Effector memory CD8-positive, alpha-beta T cell (primary cell): ENCODE measurements around the gene MYO7A.

Source experiments
- ATAC-seq: fragments of 150-1000 bp; cut with Tn5 transposase; replicated peaks from 2 replicates; pipeline ENCODE4 v1.10.0; 2021; ENCODE audit warnings: mild to moderate bottlenecking, moderate library complexity
- DNase-seq, 3 experiments: peaks; one replicate each; pipeline ENCODE4 v3.0.0; 2021
- H3K27ac Mint-ChIP-seq, 2 donors: one replicate each; pipeline ENCODE4 v1.8.0; 2022; ENCODE audit warnings: mild to moderate bottlenecking in 2 of 2, mixed read lengths in 2 of 2, moderate library complexity in 2 of 2
- H3K27me3 Mint-ChIP-seq, 2 donors: one replicate each; pipeline ENCODE4 v1.8.0; 2022; ENCODE audit warnings: mixed read lengths in 2 of 2
- H3K36me3 Mint-ChIP-seq: one replicate; pipeline ENCODE4 v1.8.0; 2022; ENCODE audit warnings: mild to moderate bottlenecking, moderate library complexity, mixed read lengths; ENCODE audit not compliant: insufficient read depth
- H3K4me1 Mint-ChIP-seq, 2 donors: one replicate each; pipeline ENCODE4 v1.8.0; 2022; ENCODE audit warnings: low read depth in 2 of 2, mixed read lengths in 2 of 2
- H3K4me3 Mint-ChIP-seq, 2 donors: one replicate each; pipeline ENCODE4 v1.8.0; 2022; ENCODE audit warnings: mild to moderate bottlenecking in 2 of 2, mixed read lengths in 2 of 2, moderate library complexity in 2 of 2
- H3K9me3 Mint-ChIP-seq, 2 donors: one replicate each; pipeline ENCODE4 v1.8.0; 2022; ENCODE audit warnings: mixed read lengths in 2 of 2

Gene MYO7A

GRCh38 chr11:77190331-77191075, 62.5 kb downstream of the MYO7A start:
- H3K4me3 Mint-ChIP-seq: no peak overlapping the region
- ATAC-seq (no peak), DNase-seq (no peak)
- no peaks in the 10 kb centered on the region for H3K27me3 Mint-ChIP-seq
- peaks cover 0 to 4% of the 10 kb centered on the region in 2 donors for H3K4me1 Mint-ChIP-seq
- H3K27ac Mint-ChIP-seq: no peak overlapping the region
- H3K9me3 Mint-ChIP-seq: no peaks in the 10 kb centered on the region
- H3K36me3 Mint-ChIP-seq: no peaks in the 10 kb centered on the region

- no peak for ATAC-seq
- Mint-ChIP-seq H3K4me1 (peaks cover 0 to 4% of the 10 kb centered on the region in 2 donors), H3K27ac (no peak overlapping the region), H3K27me3 (no peaks in the 10 kb centered on the region), H3K4me3 (no peak overlapping the region), H3K36me3 (no peaks in the 10 kb centered on the region), H3K9me3 (no peaks in the 10 kb centered on the region)
- no peak for DNase-seq
Measured at GRCh38 chr11:77191429-77191822, 63.4 kb downstream of the MYO7A start.

- DNase-seq: peak in 1 of 3 experiments; percentile 4
- no peak overlapping the region for H3K27ac Mint-ChIP-seq
- H3K4me1 Mint-ChIP-seq: peaks cover 0 to under 1% of the 10 kb centered on the region in 2 donors
- ATAC-seq: peak; percentile 39
- no peaks in the 10 kb centered on the region for H3K9me3 Mint-ChIP-seq
- no peaks in the 10 kb centered on the region for H3K36me3 Mint-ChIP-seq
- H3K4me3 Mint-ChIP-seq: no peak overlapping the region
- no peaks in the 10 kb centered on the region for H3K27me3 Mint-ChIP-seq
Measured at GRCh38 chr11:77191823-77192495, 63.9 kb downstream of the MYO7A start.

GRCh38 chr11:77193167-77193566, 65.1 kb downstream of the MYO7A start:
- DNase-seq (no peak), ATAC-seq (no peak)
- H3K36me3 Mint-ChIP-seq: no peaks in the 10 kb centered on the region
- H3K4me1 Mint-ChIP-seq: no peaks in the 10 kb centered on the region
- no peaks in the 10 kb centered on the region for H3K9me3 Mint-ChIP-seq
- H3K4me3 Mint-ChIP-seq: no peak overlapping the region
- H3K27me3 Mint-ChIP-seq: no peaks in the 10 kb centered on the region
- H3K27ac Mint-ChIP-seq: no peak overlapping the region

GRCh38 chr11:77193911-77194830, 66.1 kb downstream of the MYO7A start:
- H3K4me1 Mint-ChIP-seq: no peaks in the 10 kb centered on the region
- H3K27me3 Mint-ChIP-seq: peaks cover 0 to 8% of the 10 kb centered on the region in 2 donors
- ATAC-seq: no peak

GRCh38 chr11:77195071-77195755, 67.2 kb downstream of the MYO7A start:
- Mint-ChIP-seq H3K27me3 (peaks cover 0 to 8% of the 10 kb centered on the region in 2 donors), H3K4me1 (no peaks in the 10 kb centered on the region), H3K9me3 (no peaks in the 10 kb centered on the region), H3K36me3 (no peaks in the 10 kb centered on the region), H3K27ac (no peak overlapping the region), H3K4me3 (no peak overlapping the region)
- no peak for DNase-seq
- no peak for ATAC-seq

More at GRCh38 chr11:77193911-77194830, 66.1 kb downstream of the MYO7A start:
- Mint-ChIP-seq H3K36me3 (no peaks in the 10 kb centered on the region), H3K9me3 (no peaks in the 10 kb centered on the region), H3K27ac (no peak overlapping the region), H3K4me3 (no peak overlapping the region)
- no peak for DNase-seq

GRCh38 chr11:77196961-77197360, 68.9 kb downstream of the MYO7A start:
- Mint-ChIP-seq H3K9me3 (no peaks in the 10 kb centered on the region), H3K4me1 (no peaks in the 10 kb centered on the region), H3K36me3 (no peaks in the 10 kb centered on the region), H3K27me3 (peaks cover 0 to 8% of the 10 kb centered on the region in 2 donors), H3K4me3 (no peak overlapping the region), H3K27ac (no peak overlapping the region)
- ATAC-seq: no peak
- DNase-seq: no peak

GRCh38 chr11:77197626-77198320, 69.7 kb downstream of the MYO7A start:
- ATAC-seq: no peak
- Mint-ChIP-seq H3K4me1 (no peaks in the 10 kb centered on the region), H3K4me3 (no peak overlapping the region), H3K27ac (no peak overlapping the region), H3K27me3 (peaks cover 0 to 8% of the 10 kb centered on the region in 2 donors), H3K36me3 (no peaks in the 10 kb centered on the region), H3K9me3 (no peaks in the 10 kb centered on the region)
- no peak for DNase-seq

GRCh38 chr11:77198440-77198849, 70.4 kb downstream of the MYO7A start:
- H3K9me3 Mint-ChIP-seq: no peaks in the 10 kb centered on the region
- no peak overlapping the region for H3K4me3 Mint-ChIP-seq
- peaks cover 0 to 8% of the 10 kb centered on the region in 2 donors for H3K27me3 Mint-ChIP-seq
- peaks cover 0 to 2% of the 10 kb centered on the region in 2 donors for H3K4me1 Mint-ChIP-seq
- ATAC-seq: no peak
- H3K27ac Mint-ChIP-seq: peak overlapping the region in 1 of 2 donors; percentile 54
- no peaks in the 10 kb centered on the region for H3K36me3 Mint-ChIP-seq
- no peak for DNase-seq

- Mint-ChIP-seq H3K4me1 (peaks cover 0 to 3% of the 10 kb centered on the region in 2 donors), H3K9me3 (no peaks in the 10 kb centered on the region), H3K27me3 (peaks cover 0 to 8% of the 10 kb centered on the region in 2 donors), H3K36me3 (no peaks in the 10 kb centered on the region), H3K27ac (no peak overlapping the region), H3K4me3 (no peak overlapping the region)
- no peak for DNase-seq
- ATAC-seq: no peak
Measured at GRCh38 chr11:77199137-77199745, 71.2 kb downstream of the MYO7A start.

GRCh38 chr11:77200351-77201268, 72.6 kb downstream of the MYO7A start:
- H3K36me3 Mint-ChIP-seq: no peaks in the 10 kb centered on the region
- ATAC-seq: no peak
- H3K27me3 Mint-ChIP-seq: peaks cover 0 to 8% of the 10 kb centered on the region in 2 donors

More at GRCh38 chr11:77200351-77201268, 72.6 kb downstream of the MYO7A start:
- Mint-ChIP-seq H3K9me3 (no peaks in the 10 kb centered on the region), H3K4me1 (peaks cover 0 to 3% of the 10 kb centered on the region in 2 donors), H3K4me3 (no peak overlapping the region), H3K27ac (peak overlapping the region; percentile 9 to 26)
- no peak for DNase-seq
